Left lung (tissue), 10 donors: ENCODE measurements around the gene RAB3GAP1. TPM values are rescaled to one million over a fixed set of nuclear protein-coding genes. Genes with fewer than 3 reads are reported as not detected.

Source experiments
- ATAC-seq: fragments of 200-7000 bp; cut with Tn5 transposase; one replicate; pipeline ENCODE4 v1.9.1; 2020; ENCODE audit warnings: moderate library complexity
- DNase-seq, 4 donors: peaks; one replicate each; pipeline ENCODE4 v3.0.0-alpha.2; 2013 to 2020
- H3K27ac ChIP-seq, 2 donors: fragments of 200-600 bp; sonication (generic) in 1 of 2; one replicate each; pipeline versions ENCODE4 v1.5.0 to v1.8.0; 2020 to 2021
- H3K27me3 ChIP-seq, 2 donors: fragments of 200-600 bp; sonication (generic) in 1 of 2; one replicate each; pipeline versions ENCODE4 v1.5.0 to v1.8.0; 2020 to 2021
- H3K36me3 ChIP-seq, 2 donors: fragments of 200-600 bp; sonication (generic) in 1 of 2; one replicate each; pipeline versions ENCODE4 v1.5.0 to v1.8.0; 2020 to 2021
- H3K4me1 ChIP-seq, 2 donors: fragments of 200-600 bp; one replicate each; pipeline ENCODE4 v1.8.0; 2021
- H3K4me3 ChIP-seq, 2 donors: fragments of 200-600 bp; sonication (generic) in 1 of 2; one replicate each; pipeline versions ENCODE4 v1.5.0 to v1.8.0; 2020 to 2021; ENCODE audit warnings: mild to moderate bottlenecking in 1 of 2
- H3K9me3 ChIP-seq, 2 donors: fragments of 200-600 bp; sonication (generic) in 1 of 2; one replicate each; pipeline versions ENCODE4 v1.5.0 to v1.8.0; 2020 to 2021
- intact Hi-C, 2 donors: fragments of 100-400 bp; cut with DNase I; formaldehyde crosslinking; loops; one replicate each; pipeline versions ENCODE4 v1.11.2 to v1.14.2; 2022
- polyA plus RNA-seq, 6 donors: library from polyadenylated mRNA; unstranded; fragments of 120-200 nt; gene quantifications; one replicate each; pipeline ENCODE4 v1.2.1, GENCODE V29; 2013; ENCODE audit not compliant: insufficient read length in 6 of 6
- total RNA-seq, 2 donors: library from RNA; stranded (reverse); fragmentation: NEBNext Ultra II Directional; extraction: Animal tissue kit (Norgen Biotek cat#: 25700); gene quantifications; one replicate each; pipeline ENCODE4 v1.2.1, GENCODE V29; 2021
- TF ChIP-seq, protein P1 (sequence below), 2 donors: fragments of 200-600 bp; sonication (generic) in 1 of 2; IDR thresholded peaks; one replicate each; pipeline versions ENCODE4 v1.5.0 to v1.8.0; 2021; ENCODE audit warnings: antibody characterized with exemption in 2 of 2
- donor health status: DM: no; HTN: yes; CAD: no.
- donor health status: DM: no; HTN: no; CAD: no.

The RAB3GAP1 gene
- total and polyA plus RNA-seq, 8 donors: 40.2 to 68.1 (median 59.7) TPM

DNA sequence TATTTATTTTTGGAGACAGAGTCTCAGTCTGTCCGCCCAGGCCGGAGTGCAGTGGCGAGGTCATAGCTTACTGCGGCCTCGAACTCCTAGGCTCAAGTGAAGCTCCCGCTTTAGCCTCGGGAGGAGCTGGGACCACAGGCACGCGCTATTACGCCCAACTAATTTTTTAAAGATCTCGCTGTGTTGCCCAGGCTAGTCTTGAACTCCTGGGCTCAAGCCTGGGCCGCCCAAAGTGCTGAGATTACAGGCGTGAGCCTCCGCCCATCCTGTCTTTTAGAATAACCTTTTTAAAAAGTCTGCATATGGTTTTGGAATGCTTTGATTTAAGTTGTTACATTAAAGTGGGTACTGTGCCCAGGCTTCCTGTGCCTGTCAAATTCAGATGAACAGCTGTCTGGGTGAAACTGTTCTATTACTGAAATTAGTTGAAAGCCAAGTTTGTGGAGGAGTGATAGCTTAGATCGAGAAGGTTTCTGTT is 944 bp downstream of the RAB3GAP1 start:
- Histone ChIP-seq H3K27ac (peak overlapping the region; percentile 95 to 97), H3K36me3 (peaks cover 0 to 3% of the 10 kb centered on the region in 2 donors), H3K9me3 (no peaks in the 10 kb centered on the region), H3K4me3 (peak overlapping the region; percentile 74 to 76), H3K4me1 (peaks cover 17 to 41% of the 10 kb centered on the region in 2 donors), H3K27me3 (no peaks in the 10 kb centered on the region)
- TF ChIP-seq, protein P1, sequence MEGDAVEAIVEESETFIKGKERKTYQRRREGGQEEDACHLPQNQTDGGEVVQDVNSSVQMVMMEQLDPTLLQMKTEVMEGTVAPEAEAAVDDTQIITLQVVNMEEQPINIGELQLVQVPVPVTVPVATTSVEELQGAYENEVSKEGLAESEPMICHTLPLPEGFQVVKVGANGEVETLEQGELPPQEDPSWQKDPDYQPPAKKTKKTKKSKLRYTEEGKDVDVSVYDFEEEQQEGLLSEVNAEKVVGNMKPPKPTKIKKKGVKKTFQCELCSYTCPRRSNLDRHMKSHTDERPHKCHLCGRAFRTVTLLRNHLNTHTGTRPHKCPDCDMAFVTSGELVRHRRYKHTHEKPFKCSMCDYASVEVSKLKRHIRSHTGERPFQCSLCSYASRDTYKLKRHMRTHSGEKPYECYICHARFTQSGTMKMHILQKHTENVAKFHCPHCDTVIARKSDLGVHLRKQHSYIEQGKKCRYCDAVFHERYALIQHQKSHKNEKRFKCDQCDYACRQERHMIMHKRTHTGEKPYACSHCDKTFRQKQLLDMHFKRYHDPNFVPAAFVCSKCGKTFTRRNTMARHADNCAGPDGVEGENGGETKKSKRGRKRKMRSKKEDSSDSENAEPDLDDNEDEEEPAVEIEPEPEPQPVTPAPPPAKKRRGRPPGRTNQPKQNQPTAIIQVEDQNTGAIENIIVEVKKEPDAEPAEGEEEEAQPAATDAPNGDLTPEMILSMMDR (IDR thresholded peaks at IDR 0.05): no peak
- DNase-seq: no peak
- ATAC-seq: peak; percentile 5
- intact Hi-C loops: no loop called here

DNA sequence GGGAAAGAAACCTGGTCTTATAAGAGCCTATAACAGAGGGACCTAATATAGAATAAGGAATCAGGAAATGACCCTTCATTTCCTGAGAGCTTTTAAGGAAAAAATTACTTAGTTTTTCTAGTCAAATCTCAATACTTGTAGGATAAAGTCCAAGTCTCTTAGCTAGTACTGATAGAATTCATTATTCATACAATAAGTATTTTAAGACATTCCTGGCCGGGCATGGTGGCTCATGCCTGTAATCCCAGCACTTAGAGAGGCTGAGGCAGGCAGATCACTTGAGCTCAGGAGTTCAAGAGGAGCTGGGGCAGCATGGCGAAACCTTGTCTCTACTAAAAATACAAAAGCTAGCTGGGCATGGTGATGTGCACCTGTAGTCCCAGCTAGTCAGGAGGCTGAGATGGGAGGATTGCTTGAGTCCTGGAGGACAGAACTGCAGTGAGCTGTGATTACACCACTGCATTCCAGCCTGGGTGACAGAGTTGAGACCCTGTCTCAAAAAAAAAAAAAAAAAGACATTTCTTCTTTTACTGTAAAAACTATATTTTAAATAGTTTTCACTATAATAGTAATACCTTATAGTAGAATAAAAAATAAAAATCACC is 3.2 kb downstream of the RAB3GAP1 start:
- TF ChIP-seq, protein P1 (IDR thresholded peaks at IDR 0.05): no peak
- Histone ChIP-seq H3K27ac (no peak overlapping the region), H3K27me3 (no peaks in the 10 kb centered on the region), H3K4me1 (peaks cover 17 to 44% of the 10 kb centered on the region in 2 donors), H3K36me3 (peaks cover 0 to 6% of the 10 kb centered on the region in 2 donors), H3K4me3 (no peak overlapping the region), H3K9me3 (no peaks in the 10 kb centered on the region)
- DNase-seq (peak in 1 of 4 donors; percentile 41), ATAC-seq (peak; percentile 42)
- intact Hi-C loops: no loop called here

DNA sequence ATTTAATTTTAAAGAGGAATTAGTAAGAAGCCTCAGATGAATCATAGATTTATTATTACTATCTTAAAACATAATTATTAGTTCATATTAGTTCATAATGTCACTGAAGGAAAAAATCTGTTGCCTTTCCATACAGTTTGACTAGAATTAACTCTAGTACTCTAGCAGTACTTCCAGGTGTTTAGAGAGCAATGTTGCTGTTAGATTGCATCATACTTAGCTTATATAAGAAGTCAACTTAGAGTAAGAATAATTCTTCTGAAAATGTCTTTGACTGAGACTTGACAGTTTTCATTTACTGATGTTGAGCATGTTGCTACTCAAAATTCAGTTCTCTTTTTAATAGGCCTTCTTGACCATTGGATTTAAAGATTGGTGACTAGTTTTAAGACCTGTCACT is 4.7 kb downstream of the RAB3GAP1 start:
- Histone ChIP-seq H3K4me1 (peaks cover 16 to 44% of the 10 kb centered on the region in 2 donors), H3K36me3 (peaks cover 0 to 21% of the 10 kb centered on the region in 2 donors), H3K4me3 (no peak overlapping the region), H3K9me3 (no peaks in the 10 kb centered on the region), H3K27ac (no peak overlapping the region), H3K27me3 (no peaks in the 10 kb centered on the region)
- no peak for DNase-seq
- ATAC-seq: no peak
- intact Hi-C loops: no loop called here
- TF ChIP-seq, protein P1 (IDR thresholded peaks at IDR 0.05): no peak

DNA sequence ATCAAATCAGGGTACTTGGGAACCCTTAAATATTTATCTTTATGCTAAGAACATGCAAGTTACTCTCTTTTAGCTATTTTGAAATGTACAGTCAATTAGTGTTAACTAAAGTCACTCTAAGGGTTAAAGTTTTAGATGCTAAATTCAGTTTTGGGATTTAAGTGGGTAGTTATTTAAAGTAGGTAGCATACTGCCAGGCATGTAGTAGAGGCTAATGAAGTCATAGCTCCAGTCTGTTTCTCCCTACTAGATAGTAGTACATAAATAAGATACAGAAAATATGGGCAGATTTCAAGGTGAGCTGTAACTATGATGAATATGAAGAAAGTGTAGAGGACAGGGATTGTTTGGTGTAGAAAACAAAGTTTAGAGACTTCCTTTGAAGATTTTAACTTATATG is 7.5 kb downstream of the RAB3GAP1 start:
- intact Hi-C loops: no loop called here

DNA sequence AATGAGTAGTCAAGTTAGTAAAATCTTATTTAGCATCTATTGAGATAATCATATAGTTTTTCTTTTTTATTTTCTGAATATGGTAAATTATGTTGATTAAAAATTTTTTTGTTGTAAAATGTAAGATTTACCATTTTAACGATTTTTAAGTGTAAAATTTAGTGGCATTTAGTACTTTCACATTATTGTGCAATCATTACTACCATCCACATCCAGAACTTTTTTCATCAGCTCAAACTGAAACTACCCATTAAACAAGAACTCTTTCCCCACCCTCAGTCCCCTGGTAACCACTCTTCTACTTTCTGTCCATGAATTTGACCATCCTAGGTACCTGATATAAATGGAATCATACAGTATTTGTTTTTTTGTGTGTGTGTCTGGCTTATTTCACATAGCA is 11.1 kb downstream of the RAB3GAP1 start:
- TF ChIP-seq, protein P1 (IDR thresholded peaks at IDR 0.05): no peak
- intact Hi-C loops: no loop called here
- Histone ChIP-seq H3K36me3 (peaks cover 0 to 36% of the 10 kb centered on the region in 2 donors), H3K4me3 (no peak overlapping the region), H3K27me3 (no peaks in the 10 kb centered on the region), H3K27ac (no peak overlapping the region), H3K9me3 (no peaks in the 10 kb centered on the region), H3K4me1 (peaks cover 0 to 3% of the 10 kb centered on the region in 2 donors)
- DNase-seq (no peak), ATAC-seq (no peak)

More for the DNA sequence above, 7.5 kb downstream of the RAB3GAP1 start:
- H3K9me3 ChIP-seq: no peaks in the 10 kb centered on the region
- no peaks in the 10 kb centered on the region for H3K27me3 ChIP-seq
- DNase-seq (no peak), ATAC-seq (no peak)
- H3K27ac ChIP-seq: no peak overlapping the region
- TF ChIP-seq, protein P1 (IDR thresholded peaks at IDR 0.05): no peak
- no peak overlapping the region for H3K4me3 ChIP-seq
- peaks cover 0 to 26% of the 10 kb centered on the region in 2 donors for H3K4me1 ChIP-seq
- H3K36me3 ChIP-seq: peaks cover 0 to 35% of the 10 kb centered on the region in 2 donors
